ENCODE data around the gene TNK1. TPM values are rescaled to one million over a fixed set of nuclear protein-coding genes. Genes with fewer than 3 reads are reported as not detected.
"Not testable (repeated sequence)": the region's sequence is repeated elsewhere in the genome, so short reads cannot be mapped to it uniquely, and the experiment has no call there.

TNK1 gene
- total RNA-seq, 2 donors from 2014 or later: 2.7 to 5.3 TPM

DNA sequence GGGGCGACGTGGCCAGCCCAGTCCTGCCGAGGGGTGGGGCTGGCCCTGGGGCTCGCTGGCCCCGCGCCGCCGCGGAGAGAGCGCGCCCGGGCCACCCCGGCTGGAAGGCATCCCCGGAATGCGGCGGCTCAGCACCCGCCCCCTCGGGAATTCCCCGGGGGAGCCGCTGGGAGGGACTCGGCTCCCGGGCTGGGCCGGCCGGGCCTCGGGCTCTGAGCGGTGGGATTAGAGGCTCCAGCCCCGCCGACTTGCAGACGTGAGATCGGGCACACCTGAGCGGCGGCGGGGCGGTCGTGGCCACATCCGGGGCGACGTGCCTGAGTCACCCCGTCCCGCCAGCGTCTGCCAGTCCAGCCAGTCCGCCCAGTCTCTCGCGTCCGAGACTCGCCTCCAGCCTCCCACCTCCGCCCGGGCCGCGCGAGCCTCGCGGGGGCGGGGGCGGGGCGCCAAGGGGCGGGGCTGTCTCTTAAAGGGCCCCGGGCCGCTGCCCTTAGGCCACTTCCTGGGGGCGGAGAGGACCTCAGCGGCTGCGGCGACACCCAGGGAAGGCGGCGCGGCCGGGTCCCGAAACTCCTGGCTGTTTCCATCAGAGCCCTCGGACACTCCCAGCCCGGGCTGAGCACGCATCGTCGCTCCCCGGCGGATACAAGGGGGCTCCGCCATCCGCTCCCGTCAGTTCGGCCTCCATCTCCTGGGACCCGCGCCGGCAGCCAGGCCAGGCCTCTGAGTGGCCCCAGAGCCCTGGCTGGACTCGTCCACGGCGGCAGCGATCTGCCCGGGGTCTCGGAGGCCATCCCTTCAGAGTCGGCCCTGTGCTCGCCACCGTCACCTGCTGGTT lies 29.0 kb upstream of the TNK1 start, which contains the start of gene KCTD11:
Gene KCTD11, plus strand, starts transcription at position 498 of the 838 bp plus-strand sequence.
- H3K9me3 Mint-ChIP-seq: no peaks in the 10 kb centered on the region
- H3K27ac Mint-ChIP-seq: peak within 1 kb of the TSS; percentile 87 to 96
- peaks cover 11 to 24% of the 10 kb centered on the region in 2 donors for H3K36me3 Mint-ChIP-seq
- DNase-seq (ENCODE audit: low spot score in 2 of 2) (peak; percentile 81 to 96), ATAC-seq (peak; percentile 73 to 85)

GRCh38 chr17:7352503-7352889 lies 28.4 kb upstream of the TNK1 start:
- ATAC-seq (no peak), DNase-seq (ENCODE audit: low spot score in 2 of 2) (no peak)
- peak overlapping the region; percentile 87 to 96 for H3K27ac Mint-ChIP-seq
- H3K9me3 Mint-ChIP-seq: no peaks in the 10 kb centered on the region
- peaks cover 11 to 24% of the 10 kb centered on the region in 2 donors for H3K36me3 Mint-ChIP-seq

- ATAC-seq (no peak), DNase-seq (ENCODE audit: low spot score in 2 of 2) (no peak)
- peaks cover 8 to 24% of the 10 kb centered on the region in 2 donors for H3K36me3 Mint-ChIP-seq
- H3K9me3 Mint-ChIP-seq: no peaks in the 10 kb centered on the region
- H3K27ac Mint-ChIP-seq: peak overlapping the region; percentile 87 to 96
Observed at GRCh38 chr17:7352910-7353635, 27.8 kb upstream of the TNK1 start.

GRCh38 chr17:7354262-7354843 lies 26.5 kb upstream of the TNK1 start:
- ATAC-seq (peak; percentile 3 to 22), DNase-seq (ENCODE audit: low spot score in 2 of 2) (no peak)
- peak overlapping the region; percentile 3 to 14 for H3K27ac Mint-ChIP-seq
- H3K36me3 Mint-ChIP-seq: peaks cover 4 to 24% of the 10 kb centered on the region in 2 donors
- H3K9me3 Mint-ChIP-seq: no peaks in the 10 kb centered on the region

DNA sequence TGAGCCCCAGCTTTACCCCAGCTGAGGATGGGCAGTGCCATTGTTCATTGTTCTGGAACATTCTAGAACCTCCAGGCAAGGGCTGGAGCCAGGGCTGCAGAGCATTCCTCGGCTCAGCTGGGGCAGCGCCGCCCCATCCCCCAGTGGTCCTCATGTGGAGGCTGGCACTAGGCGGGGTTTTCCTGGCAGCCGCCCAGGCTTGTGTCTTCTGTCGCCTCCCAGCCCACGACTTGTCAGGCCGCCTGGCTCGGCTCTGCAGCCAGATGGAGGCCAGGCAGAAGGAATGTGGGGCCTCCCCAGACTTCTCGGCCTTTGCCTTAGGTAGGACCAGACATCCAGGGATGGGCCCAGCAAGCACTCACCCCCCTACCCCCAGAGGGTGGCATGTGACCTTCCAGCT lies 25.8 kb upstream of the TNK1 start, which contains the start of gene TMEM95:
Gene TMEM95, plus strand, starts transcription at position 104 of the 400 bp plus-strand sequence. Its CDS starts 49 bp downstream, at position 153.
- peaks cover 4 to 24% of the 10 kb centered on the region in 2 donors for H3K36me3 Mint-ChIP-seq
- H3K9me3 Mint-ChIP-seq: no peaks in the 10 kb centered on the region
- ATAC-seq: no peak
- peak within 1 kb of the TSS; percentile 14 to 29 for H3K27ac Mint-ChIP-seq
- no peak for DNase-seq (ENCODE audit: low spot score in 2 of 2)

- DNase-seq (ENCODE audit: low spot score in 2 of 2) (no peak), ATAC-seq (no peak)
- Mint-ChIP-seq H3K9me3 (no peaks in the 10 kb centered on the region), H3K27ac (no peak overlapping the region), H3K36me3 (peaks cover 4 to 19% of the 10 kb centered on the region in 2 donors)
Observed at GRCh38 chr17:7355573-7355972, 25.3 kb upstream of the TNK1 start.

DNA sequence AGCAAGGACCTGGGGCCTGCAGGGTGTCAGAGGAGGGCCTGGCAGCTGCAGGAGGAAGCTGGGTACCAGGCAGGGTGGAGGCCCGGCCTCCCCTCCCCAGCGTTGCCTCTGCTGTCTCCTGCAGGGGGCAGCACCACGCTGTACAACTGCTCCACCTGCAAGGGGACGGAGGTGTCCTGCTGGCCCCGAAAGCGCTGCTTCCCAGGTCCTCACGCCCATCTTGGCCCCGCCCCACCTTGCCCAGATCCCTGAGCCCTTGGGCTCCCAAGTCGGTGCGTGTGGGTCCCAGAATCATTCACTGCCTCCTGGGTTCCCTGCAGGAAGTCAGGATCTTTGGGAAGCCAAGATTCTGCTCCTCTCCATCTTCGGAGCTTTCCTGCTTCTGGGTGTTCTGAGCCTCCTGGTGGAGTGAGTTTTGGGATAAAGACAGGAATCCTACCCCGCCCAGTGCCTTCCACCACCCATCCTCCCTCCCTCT lies 24.8 kb upstream of the TNK1 start:
- Mint-ChIP-seq H3K36me3 (peaks cover 4 to 13% of the 10 kb centered on the region in 2 donors), H3K9me3 (no peaks in the 10 kb centered on the region)
- peak; percentile 50 to 69 for ATAC-seq

DNA sequence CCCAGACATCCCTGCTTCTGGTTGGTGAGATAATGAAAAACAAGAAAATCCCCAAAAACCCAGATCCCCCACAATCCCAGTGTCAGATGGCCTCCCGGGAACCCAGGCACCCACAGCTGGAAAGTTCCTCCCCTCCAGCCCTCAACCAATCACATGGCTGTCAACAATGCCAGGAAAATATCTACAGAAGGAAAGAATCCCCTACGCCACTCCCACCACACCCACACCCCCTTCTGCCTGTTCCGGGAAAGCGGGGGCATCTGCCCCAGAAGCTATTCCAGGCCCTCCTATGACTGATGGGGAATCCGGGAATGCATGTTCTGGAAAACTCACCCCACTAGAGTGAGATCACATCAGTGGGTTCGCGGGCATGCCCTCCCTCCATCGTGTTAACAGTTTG lies 24.1 kb upstream of the TNK1 start:
- no peaks in the 10 kb centered on the region for H3K9me3 Mint-ChIP-seq
- no peak for ATAC-seq
- peaks cover 4 to 8% of the 10 kb centered on the region in 2 donors for H3K36me3 Mint-ChIP-seq
- H3K27ac Mint-ChIP-seq: no peak overlapping the region
- no peak for DNase-seq (ENCODE audit: low spot score in 2 of 2)

More for the DNA sequence above, 24.8 kb upstream of the TNK1 start:
- DNase-seq (ENCODE audit: low spot score in 2 of 2): peak; percentile 86 to 93
- no peak overlapping the region for H3K27ac Mint-ChIP-seq

DNA sequence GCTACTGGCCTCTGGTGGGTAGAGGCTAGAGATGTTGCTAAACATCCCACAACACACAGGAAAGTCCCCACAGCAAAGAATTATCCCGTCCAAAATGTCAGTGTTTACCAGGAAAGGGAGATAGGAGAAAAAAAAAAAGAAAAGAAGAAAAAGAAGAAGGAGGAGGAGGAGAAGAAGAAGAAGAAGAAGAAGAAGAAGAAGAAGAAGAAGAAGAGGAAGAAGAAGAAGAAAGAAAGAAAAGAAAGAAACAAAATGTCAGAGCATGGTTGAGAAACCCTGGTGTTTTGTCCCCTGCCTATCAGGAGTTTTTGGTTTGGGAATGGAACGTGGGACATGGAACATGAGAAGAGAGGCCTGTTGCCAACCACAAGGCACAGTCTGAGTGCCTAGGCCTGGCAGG lies 23.5 kb upstream of the TNK1 start:
- Mint-ChIP-seq H3K9me3 (no peaks in the 10 kb centered on the region), H3K27ac (no peak overlapping the region), H3K36me3 (peaks cover 4 to 7% of the 10 kb centered on the region in 2 donors)
- ATAC-seq: no peak
- no peak for DNase-seq (ENCODE audit: low spot score in 2 of 2)

GRCh38 chr17:7361906-7362305 lies 19.0 kb upstream of the TNK1 start:
- ATAC-seq (no peak), DNase-seq (ENCODE audit: low spot score in 2 of 2) (no peak)
- Mint-ChIP-seq H3K9me3 (no peaks in the 10 kb centered on the region), H3K36me3 (no peaks in the 10 kb centered on the region), H3K27ac (no peak overlapping the region)

DNA sequence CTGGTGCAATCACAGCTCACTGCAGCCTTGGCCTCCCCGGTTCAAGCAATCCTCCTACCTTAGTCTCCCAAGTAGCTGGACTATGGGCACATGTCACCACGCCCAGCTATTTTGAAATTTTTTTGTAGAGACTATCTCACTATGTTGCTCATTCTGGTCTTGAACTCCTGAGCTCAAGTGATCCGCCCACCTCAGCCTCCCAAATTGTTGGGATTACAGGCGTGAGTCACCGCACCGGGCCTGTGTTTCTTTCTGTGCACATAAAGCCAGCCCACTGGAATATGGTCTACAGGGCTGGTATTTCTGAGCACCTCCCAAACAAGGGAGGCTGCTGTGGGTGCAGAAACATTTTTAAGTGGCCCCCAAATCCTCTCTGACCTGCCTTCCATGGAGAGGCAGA lies 17.6 kb upstream of the TNK1 start:
- DNase-seq (ENCODE audit: low spot score in 2 of 2): no peak
- no peaks in the 10 kb centered on the region for H3K36me3 Mint-ChIP-seq
- ATAC-seq: no peak
- H3K9me3 Mint-ChIP-seq: no peaks in the 10 kb centered on the region
- no peak overlapping the region for H3K27ac Mint-ChIP-seq

GRCh38 chr17:7365963-7366362 lies 14.9 kb upstream of the TNK1 start:
- ATAC-seq; H3K36me3 Mint-ChIP-seq; H3K9me3 Mint-ChIP-seq; DNase-seq (ENCODE audit: low spot score in 2 of 2); H3K27ac Mint-ChIP-seq: not testable (repeated sequence)

DNA sequence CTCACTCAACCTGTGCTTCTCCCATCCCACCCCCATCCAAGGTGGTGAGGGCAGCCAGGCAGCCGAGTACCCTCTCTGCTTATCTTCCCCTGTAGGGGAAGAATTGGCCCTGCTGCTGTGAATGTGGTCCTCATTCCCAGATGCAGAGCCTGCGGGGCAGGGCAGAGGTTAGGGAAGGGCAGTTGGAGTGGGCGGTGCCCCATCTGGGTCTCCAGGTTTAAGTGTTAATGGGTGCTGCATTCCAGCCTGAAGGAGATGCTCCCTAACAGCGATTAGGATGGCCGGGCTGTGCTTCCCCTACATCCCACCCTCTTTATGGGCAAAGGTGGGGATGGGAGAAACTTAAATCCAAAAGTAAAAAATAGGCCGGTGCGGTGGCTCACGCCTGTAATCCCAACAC lies 13.8 kb upstream of the TNK1 start:
- H3K27ac Mint-ChIP-seq: no peak overlapping the region
- H3K9me3 Mint-ChIP-seq: no peaks in the 10 kb centered on the region
- H3K36me3 Mint-ChIP-seq: no peaks in the 10 kb centered on the region
- DNase-seq (ENCODE audit: low spot score in 2 of 2) (no peak), ATAC-seq (no peak)

- DNase-seq (ENCODE audit: low spot score in 2 of 2) (no peak), ATAC-seq (no peak)
- Mint-ChIP-seq H3K36me3 (no peaks in the 10 kb centered on the region), H3K9me3 (no peaks in the 10 kb centered on the region), H3K27ac (no peak overlapping the region)
Observed at GRCh38 chr17:7367918-7368598, 12.8 kb upstream of the TNK1 start.

- H3K36me3 Mint-ChIP-seq; ATAC-seq; H3K9me3 Mint-ChIP-seq; DNase-seq (ENCODE audit: low spot score in 2 of 2); H3K27ac Mint-ChIP-seq: not testable (repeated sequence)
Observed at GRCh38 chr17:7368599-7368994, 12.3 kb upstream of the TNK1 start.

GRCh38 chr17:7369825-7370224 lies 11.1 kb upstream of the TNK1 start:
- DNase-seq (ENCODE audit: low spot score in 2 of 2) (no peak), ATAC-seq (no peak)
- H3K36me3 Mint-ChIP-seq: no peaks in the 10 kb centered on the region
- no peak overlapping the region for H3K27ac Mint-ChIP-seq
- no peaks in the 10 kb centered on the region for H3K9me3 Mint-ChIP-seq
